Midbrain (tissue), 1 donor: ENCODE results near the gene OR52B2.

Source experiments
- DNase-seq: peaks from one replicate; lab custom pipeline; 2025; lab: John Stamatoyannopoulos, UW

The OR52B2 gene

DNA sequence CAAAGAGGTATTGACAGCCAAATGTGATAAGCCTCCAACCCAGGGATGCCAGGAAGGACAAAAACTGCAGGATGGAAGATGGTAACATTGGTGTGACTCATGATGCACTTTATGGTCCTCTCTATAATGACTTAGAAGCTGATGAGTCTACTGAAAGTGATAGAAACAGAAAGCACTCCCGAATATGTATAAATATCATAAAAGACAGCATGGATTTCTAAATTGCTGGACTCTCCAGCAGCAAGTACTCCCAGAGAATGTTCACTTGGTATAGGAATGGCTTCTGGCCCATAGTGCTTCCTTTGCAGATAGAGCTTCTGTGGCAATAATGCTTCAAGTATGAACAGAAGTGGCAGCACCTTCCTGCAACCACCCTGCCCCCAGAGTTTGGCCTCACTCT lies at the start of gene OR52B2:
TSS of gene OR52B2 (minus strand) at position 101 of the 400 bp plus-strand sequence. CDS start at position 101, 0 bp downstream.
- no peak for DNase-seq

DNA sequence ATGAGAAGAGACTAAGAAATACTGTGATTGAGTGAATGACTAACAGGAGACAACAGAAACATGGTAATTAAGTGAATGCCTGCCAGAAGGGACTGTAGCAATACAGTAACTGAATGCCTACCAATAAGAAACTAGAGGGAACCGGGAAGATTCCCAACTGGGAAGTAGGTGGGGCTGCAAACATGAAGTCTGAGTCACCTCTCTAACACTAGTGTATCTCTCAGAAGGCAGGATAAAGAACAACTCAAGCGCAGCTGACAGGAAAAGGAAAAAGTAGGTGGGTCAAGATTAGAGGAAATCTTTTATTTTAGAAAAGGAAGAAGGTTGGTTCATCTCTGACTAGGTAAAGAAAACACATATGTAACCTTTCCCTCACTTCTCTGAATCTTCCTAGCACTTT lies 49.2 kb upstream of the OR52B2 start:
- DNase-seq, result no peak

DNA sequence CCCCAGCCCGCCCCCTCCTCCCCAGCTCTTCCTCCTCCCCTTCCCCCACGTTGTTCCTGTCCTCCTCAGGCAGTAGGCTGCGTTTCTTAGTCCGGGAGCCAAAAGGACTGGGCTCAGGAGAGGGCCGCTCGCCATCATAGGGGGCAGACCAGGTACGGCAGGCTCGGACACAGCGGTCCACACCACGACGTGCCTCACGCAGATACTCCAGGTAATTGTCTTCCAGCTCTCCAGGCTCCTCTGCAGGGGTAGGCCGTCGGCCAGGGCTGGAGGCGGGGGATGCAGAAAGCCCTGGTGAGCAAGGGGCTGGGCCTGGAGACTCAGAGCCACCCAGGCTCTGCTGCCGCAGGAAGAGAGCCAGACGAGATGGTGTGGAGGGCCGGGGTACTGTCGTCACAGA lies 47.6 kb upstream of the OR52B2 start:
- no peak for DNase-seq

DNA sequence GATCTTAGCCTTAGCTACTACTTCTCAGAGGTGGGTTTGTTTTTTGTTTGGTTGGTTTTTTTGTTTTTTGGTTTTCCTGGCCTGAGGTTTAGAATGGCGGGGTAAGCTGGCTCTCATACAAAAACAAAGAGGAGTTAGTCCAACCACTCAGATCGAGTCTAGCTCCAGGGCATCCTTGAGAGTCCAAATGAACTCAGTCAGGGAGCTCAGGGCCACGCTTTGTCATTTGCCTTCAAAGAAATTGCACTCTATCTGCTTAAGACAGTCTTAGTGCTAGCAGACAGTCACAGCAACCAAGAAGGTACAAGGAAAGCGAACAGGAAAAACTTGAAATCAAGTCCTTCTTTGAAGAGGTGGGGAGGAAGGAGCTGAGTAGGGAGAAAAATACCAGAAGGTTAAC lies 46.4 kb upstream of the OR52B2 start:
- DNase-seq, result no peak

DNA sequence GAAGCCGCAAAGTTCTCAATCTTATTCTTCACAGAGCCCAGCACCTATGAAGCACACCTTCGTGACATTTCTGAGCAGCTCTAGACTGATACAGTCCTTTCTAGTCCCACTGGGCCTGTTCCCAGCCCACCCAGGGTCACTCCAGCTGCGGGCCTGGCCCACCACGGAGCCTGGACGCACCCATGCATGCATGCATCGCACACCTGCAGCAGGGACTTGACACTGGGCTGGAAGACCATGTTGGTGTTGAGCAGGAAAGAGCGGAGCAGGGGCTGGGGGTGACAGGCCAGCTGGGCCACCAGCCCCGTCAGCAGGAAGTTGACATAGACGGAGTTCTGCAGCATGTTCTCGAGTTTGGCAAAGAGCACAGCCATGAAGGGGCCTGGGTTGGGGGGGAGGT lies 44.4 kb upstream of the OR52B2 start:
- no peak for DNase-seq

DNA sequence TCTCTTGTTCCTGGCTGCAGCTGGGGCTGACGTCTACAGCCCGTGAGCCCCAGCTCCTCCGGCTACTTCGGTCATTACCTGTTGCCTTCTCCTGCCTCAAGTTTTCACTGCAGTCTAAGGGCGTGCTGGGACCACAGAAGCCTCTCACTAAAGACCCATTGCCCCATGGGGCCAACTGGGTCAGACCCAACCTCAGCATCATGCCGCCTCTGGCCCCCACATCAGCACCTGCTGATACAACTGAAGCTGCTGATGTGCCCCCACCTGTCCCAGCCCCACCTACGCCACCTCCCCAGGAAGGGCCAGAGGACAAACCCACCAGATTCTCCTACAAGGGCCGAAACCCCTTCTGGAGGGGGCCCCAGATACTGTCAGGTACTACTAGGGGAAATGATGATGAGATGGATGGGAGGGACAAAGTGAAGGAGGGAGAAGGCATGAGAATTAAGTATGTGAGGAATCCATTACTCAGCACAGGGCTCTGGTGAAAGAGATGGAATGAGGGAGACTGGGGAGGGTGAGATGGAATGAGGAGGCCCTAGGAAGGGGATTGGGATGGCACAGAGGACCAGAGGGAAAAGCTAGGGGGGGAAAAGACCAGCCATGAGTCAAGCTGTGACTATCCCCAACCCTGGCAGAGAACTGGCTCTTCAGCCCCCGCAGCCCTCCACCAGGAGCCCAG lies 40.3 kb upstream of the OR52B2 start:
- DNase-seq, result no peak

DNA sequence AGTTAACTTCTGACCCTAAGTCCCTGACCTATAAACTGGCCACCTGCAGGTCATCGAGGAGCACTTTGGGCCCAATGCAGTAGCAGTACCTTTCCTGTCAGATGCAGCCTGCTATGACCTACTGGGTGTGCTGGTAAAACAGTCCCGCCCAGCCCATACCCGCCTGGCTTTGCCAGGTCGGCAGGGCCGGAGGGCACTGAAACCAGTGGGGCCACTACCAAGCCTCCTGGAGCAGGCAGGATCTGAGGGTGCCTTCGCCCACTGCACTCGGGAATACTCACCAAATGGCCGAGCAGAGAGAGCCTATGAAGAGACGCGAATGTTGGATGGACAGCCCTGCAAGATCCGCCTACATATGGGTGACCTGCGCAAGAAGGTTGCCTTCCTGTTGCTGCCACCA lies 39.7 kb upstream of the OR52B2 start:
- DNase-seq, result no peak

DNA sequence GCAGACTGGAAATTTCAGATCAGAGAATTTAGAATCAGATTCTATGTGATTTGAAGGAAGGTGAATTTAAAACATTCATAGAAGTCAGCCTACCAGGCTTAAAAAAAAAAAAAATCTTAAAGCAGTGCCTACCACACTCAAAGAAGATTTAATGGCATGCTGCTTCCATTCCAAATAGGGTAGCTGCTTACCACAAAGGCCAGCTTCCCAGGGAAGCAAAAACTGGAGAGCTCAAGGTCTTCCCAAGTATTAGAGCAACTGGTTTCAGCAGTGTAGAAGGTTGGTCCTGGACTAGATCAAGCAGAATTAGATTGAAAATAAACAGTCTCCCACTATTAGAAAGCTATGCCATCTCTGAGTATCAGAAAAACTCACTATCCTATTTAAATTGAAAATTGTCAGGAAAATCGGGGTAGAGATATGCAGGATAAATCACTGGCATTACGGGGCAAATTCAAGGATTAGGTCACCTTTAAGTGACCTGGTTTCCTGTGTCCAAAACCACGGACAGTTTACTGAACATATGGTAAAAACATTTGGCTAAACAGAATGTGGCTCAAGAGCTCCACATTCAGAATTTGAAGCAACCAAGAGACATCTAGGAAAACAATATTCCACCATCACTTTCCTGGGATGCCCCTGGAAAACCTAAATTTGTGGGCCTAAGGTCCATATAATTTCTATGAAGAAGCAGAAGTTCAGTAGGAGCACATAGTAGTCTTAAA lies 36.5 kb upstream of the OR52B2 start:
- DNase-seq, result no peak

DNA sequence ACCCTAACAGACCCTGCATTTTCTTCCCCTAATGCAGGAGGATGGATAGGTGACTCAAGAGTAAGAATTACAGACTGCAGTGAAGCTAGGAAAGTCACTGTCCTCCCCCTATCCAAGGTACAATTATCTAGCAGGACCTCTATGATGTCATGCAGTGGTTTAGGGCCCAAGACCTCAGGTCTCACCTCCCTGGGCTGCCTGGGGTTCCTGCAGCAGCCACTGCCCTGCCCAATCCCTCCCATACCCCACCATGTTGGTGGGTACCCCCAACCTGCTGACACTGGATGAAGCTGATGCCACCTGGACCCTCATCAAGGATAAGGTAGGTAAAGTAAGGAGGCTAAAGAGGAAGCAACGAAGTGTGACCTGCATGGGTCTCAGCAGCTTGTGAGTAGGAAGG lies 35.2 kb upstream of the OR52B2 start, which contains the start of gene C11orf42:
TSS of gene C11orf42 (plus strand) at position 192 of the 400 bp plus-strand sequence. CDS start at position 251, 59 bp downstream.
- DNase-seq, result no peak

DNA sequence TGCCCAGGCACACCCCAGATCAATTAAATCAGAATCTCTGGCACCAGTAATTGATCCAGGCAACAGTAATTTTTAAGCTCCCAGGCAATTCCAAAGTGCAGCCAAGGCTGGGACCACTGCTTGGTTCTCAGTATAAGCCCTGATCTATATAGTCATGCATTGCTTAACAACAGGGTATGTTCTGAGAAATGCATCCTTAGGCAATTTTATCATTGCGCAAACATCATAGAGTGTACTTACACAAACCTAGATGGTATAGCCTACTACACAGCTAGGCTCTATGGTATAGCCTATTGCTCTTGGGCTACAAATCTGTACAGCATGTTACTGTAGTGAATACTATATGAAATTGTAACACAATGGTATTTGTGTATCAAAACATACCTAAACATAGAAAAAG lies 34.6 kb upstream of the OR52B2 start:
- no peak for DNase-seq

DNA sequence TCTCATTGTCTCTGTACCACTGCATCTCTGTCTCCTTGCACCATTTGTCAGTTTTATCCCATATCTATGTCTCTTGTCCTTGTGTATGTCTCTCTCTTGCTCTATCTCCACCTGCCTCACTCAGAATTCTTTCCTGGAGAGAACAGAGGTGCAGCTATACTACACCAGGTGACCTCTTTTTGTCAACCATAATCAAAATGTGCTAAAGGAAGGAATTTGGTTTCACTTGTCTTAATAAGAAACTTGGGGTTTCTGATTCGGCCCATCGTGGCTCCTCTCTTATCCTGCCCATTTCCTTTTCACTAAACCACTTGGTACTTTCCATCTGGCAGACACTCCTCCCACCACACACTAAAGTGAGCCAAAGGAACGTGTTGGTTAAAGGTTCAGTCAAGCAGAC lies 33.2 kb upstream of the OR52B2 start:
- no peak for DNase-seq

DNA sequence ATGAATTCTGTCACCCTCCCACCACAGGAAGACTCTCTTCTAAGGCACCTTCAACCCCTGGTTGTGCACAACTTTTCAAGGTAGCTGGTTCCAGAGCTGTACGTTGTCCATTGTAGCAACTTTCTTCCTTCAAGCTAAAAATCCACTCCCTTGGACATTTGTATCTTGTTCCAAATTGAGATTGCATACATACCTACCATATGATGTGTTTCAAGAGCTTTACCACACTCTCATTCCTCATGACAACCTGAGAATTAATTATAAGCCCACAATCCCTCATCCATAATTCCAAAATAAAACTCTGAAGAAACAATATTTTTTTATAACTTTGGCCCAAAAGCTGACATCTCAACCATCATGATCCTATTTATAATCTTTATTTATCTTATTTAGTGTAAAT lies 31.9 kb upstream of the OR52B2 start:
- DNase-seq, result no peak

DNA sequence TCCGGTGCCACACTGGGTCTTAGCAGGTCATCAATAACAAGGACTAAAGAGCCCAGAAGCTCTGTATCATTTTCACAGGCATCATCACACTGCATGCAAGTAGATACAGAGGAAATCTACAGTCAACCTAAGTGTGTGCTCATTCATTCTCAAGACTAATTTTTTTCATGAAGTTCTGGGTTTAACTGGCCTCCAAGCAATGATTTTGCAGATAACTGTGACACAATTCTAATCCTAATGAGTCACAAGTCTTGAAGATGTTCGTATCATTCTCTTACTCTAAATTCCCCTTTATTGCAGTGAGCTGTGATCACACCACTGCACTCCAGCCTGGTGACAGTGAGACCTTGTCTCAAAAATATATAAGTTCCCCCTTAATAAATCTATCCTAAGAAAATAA lies 31.4 kb upstream of the OR52B2 start:
- no peak for DNase-seq

DNA sequence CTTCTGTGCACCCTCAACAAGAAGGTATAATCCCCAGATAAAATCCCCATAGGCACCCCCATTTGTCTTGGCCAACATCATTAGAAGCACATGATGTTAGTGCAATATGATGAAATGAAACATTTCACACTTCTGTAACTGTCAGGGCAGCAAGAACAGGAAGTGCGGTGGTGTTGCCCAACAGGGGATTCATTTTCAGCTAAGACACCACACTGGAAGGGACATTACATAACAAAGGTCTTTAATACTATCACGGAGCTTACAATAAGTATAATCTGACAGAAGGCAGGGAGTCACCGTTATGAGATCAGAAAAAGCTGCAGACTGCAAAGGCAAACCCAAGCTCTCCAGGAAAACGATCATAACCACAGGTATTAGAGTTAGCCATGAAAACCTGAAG lies 30.8 kb upstream of the OR52B2 start:
- no peak for DNase-seq

DNA sequence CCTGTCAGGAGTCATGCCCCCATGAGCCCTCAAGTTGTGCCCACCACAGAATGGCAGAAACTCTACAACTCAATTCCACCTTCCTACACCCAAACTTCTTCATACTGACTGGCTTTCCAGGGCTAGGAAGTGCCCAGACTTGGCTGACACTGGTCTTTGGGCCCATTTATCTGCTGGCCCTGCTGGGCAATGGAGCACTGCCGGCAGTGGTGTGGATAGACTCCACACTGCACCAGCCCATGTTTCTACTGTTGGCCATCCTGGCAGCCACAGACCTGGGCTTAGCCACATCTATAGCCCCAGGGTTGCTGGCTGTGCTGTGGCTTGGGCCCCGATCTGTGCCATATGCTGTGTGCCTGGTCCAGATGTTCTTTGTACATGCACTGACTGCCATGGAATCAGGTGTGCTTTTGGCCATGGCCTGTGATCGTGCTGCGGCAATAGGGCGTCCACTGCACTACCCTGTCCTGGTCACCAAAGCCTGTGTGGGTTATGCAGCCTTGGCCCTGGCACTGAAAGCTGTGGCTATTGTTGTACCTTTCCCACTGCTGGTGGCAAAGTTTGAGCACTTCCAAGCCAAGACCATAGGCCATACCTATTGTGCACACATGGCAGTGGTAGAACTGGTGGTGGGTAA lies 29.2 kb upstream of the OR52B2 start, which contains the start of gene OR52W1:
TSS of gene OR52W1 (plus strand) at position 51 of the 637 bp plus-strand sequence. CDS start at position 51, 0 bp downstream.
- DNase-seq, result no peak

DNA sequence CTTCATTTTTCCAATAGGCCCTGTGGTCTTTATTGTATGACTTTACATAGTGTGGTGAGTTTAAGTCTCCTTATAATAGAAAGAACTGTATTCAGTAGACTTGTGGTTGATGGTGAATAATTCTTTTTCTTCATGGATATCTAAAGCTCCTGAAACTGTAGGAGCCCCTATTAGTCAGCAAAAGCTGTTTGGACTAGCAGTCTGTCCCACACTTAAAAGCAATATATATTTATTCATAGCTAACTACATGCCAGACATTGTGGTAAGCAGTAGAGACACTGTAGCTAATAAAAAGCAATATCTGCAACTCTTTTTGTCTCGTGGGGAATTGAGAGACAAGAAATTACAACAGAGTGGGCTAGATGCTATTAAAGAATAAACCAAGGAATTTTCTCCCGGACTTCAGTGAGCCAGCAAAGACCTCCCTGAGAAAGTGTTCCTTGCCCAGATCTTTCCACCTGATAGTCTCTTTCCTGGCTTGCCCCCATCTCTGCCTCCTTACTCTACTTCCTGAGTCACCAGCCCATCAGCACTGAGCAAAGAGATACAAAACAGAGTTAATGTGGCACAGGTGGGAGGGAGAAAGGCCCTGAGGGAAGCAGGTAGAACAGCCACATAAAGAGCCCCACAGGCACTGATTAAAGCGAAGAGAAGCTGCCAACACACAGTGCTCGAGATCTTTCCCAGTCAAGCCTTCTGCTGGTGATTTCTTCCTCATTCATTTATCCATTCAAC lies 27.5 kb upstream of the OR52B2 start:
- DNase-seq, result no peak

DNA sequence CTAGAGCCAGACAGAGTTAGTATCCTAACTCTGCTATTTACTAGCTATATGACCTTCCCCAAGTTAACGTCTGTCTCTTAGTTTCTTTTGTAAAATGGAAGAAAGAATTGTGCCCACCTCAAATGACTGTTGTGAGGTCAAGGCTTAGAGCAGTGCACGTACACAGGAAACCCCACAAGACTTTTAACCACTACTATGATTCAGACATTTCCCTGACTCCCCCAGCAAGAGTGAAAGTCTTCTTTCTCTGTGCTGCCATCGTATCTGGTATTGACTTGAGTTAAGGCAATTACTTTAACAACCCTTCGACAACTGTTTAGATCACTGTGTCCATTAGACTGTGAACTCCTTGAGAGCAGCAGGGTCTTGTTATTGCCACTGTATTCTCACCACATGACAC lies 26.3 kb upstream of the OR52B2 start:
- DNase-seq, result no peak

DNA sequence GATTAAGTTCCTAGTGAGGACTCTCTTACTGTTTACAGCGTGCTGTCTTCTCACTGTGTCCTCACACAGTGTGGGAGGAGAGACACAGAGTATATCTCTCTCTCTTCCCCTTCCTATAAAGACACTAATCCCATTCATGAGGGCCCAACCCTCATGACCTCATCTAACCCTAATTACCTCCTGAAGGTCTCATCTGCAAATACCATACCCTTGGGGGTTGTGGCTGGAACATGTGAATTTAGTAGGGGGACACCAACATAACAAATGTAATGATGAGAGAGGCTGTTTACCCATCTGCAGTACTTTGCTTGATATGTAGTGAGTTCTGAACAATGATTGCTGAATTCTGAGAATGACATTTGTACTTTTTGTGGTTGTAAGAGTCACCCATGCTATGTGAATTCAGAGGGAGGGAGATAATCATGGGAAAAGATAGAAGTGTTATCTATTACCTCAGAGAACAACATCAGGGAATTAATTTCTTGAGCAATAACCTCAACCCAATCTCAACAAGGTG lies 24.0 kb upstream of the OR52B2 start:
- DNase-seq, result no peak

DNA sequence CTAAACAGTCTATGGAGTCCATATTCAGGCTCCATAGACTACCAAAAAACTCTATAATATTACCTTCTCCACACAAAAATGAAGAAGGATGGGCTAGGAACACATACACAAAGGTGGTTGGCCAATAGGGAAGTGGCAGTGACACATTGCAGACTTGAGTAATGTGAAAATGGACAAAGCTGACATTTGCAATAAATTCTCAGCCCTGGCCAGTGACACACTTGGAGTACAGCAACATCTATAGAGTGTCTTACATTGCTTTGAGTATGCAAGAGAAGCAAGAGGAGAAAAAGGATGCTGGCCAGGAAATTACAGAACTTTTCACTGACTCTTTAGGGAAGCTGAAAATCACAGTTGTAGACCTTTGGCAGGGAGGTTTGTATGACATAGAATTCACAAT lies 21.6 kb upstream of the OR52B2 start:
- no peak for DNase-seq

DNA sequence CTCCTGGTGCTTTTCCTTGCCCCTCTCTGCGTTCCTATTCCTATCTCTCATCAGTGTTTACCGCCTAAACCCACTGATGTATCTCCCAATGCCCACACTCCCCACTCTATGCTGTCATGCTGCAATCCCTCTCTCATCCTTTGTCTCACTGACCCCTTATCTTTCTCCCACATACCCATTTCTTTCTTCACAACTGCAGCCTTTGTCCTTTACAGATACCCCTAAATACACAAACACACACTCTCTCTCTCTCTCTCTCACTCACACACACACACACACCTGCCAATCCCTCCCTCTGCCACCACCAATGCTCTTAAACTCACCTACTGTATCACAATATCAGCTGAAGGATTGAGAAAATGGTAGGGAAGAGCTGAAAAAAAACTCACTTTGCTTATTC lies 5.3 kb upstream of the OR52B2 start:
- DNase-seq, result no peak

DNA sequence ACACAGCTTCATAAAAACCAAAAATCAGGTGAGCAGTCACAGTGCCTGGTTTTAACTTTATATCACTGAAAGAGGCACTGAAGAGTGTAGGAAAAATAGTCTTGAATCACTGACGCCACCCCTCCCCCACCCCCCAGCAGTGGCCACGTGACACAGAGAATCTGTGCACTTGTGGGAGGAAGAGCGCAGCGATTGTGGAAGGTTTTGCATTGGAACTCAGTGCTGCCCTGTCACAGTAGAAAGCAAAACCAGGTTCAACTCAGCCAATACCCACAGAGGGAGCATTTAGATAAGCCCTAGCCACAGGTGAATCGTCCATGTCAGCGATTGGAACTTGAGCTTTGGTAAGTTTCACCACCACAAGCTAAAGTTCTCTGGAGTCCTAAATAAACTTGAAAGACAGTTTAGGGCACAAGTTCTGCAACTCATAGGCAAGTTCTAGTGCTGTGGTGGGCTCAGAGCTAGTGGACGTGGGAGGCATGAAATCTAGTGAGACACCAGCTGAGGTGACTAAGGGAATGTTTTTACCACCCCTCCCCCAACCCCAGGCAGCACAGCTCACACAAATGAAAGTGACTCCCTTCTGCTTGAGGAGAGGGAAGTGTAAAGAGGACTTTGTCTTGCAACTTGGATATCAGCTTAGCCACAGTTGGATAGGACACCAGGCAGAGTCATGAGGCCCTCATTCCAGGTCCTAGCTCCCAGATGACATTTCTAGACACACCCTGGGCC lies 13.3 kb downstream of the OR52B2 start:
- DNase-seq, result no peak
